ENCODE measurements around the gene NCSTN. TPM values are rescaled to one million over a fixed set of nuclear protein-coding genes. Genes with fewer than 3 reads are reported as not detected.

NCSTN gene
- total and polyA plus RNA-seq, 9 of the 15 experiments (the other 6 are each of a cell fraction or from before 2014, with no cell fraction given) = 21.3 to 91.1 (median 57.9) TPM

GRCh38 chr1:160400646-160401486 is 57.7 kb downstream of the NCSTN start:
- no peaks in the 10 kb centered on the region for H3K79me2 ChIP-seq (ENCODE audit: control insufficient read depth, insufficient read depth, low read length)
- in situ Hi-C loops (cut with MboI) = no loop called here
- ATAC-seq (peak; percentile 56), FAIRE-seq (no peak), DNase-seq (ENCODE audit: extremely low read depth in 1 of 4, low spot score in 3 of 4) (peak in 2 of 4 experiments; percentile 38 to 42)
- peak overlapping the region; percentile 59 for H3K4me3 ChIP-seq
- H3K4me2 ChIP-seq (ENCODE audit: insufficient read depth, low read length) = peak overlapping the region; percentile 52
- peaks cover 3 to 14% of the 10 kb centered on the region in 2 experiments; a peak in 3 of 5 replicates for H3K27me3 ChIP-seq (ENCODE audit: control insufficient read depth in 2 of 2, insufficient read depth in 2 of 2, low read length in 2 of 2)
- H2AFZ ChIP-seq (ENCODE audit: low read depth, low read length) = peak overlapping the region; percentile 72
- CTCF ChIA-PET (ENCODE audit: low intra/inter-chr PET ratio) = no interaction called here
- POLR2A ChIA-PET = interaction anchor here (1.0 kb wide), 1 partner anchor 84 kb away, joined by 3 read pairs; no protein-coding TSS in a partner anchor
- intact Hi-C loops (cut with micrococcal nuclease) = no loop called here
- no peaks in the 10 kb centered on the region for H3K9me1 ChIP-seq (ENCODE audit: control insufficient read depth, insufficient read depth, low read length)
- H3K9me3 ChIP-seq (replicated peaks; ENCODE audit: control insufficient read depth, insufficient read depth, low read depth, low read length) = no peaks in the 10 kb centered on the region
- 0 out of 2 replicates have a peak, but pooled peaks cover 4% of the 10 kb centered on the region for H4K20me1 ChIP-seq (replicated peaks; ENCODE audit: control insufficient read depth, insufficient read depth, low read length)
- peaks cover 16 to 31% of the 10 kb centered on the region in 2 experiments; a peak in 4 of 5 replicates for H3K4me1 ChIP-seq (replicated peaks in 1 of 2; ENCODE audit: control insufficient read depth in 2 of 2, insufficient read depth in 2 of 2, low read length in 2 of 2)
- H3K9ac ChIP-seq (ENCODE audit: insufficient read depth in 1 of 2, low read depth in 2 of 2, low read length in 2 of 2) = peak overlapping the region; percentile 29 to 89; a peak in 3 of 4 replicates
- 13% methylated on average over 40 of the region's 55 CpGs for WGBS (ENCODE audit: insufficient coverage, low coverage, missing lambda C conversion rate)
- no TSS peak for BruUV-seq (replicated peaks)
- H3K36me3 ChIP-seq (ENCODE audit: control insufficient read depth, insufficient read depth, low read length) = no peaks in the 10 kb centered on the region
- peak overlapping the region; percentile 58; the same call in 1 of the 3 replicates for H3K27ac ChIP-seq (ENCODE audit: extremely low read depth, low read depth, low read length)
- TF ChIP-seq KDM1A (IDR thresholded peaks at IDR 0.05) (peak in 1 of 2 experiments; percentile 35; a peak in 1 of 4 replicates), VEZF1 (CRISPR knock-in tag; IDR thresholded peaks at IDR 0.05) (peak; percentile 82), BRD4 (IDR thresholded peaks at IDR 0.05) (peak; percentile 54; the same call in 1 of the 2 replicates), NR2C2 (CRISPR knock-in tag; IDR thresholded peaks at IDR 0.05) (no peak), NR2C2 (tag; IDR thresholded peaks at IDR 0.05) (0 out of 2 replicates have a peak, but pooled peaks have one; percentile 12), ELK1 (CRISPR knock-in tag; IDR thresholded peaks at IDR 0.05) (no peak), THRAP3 (IDR thresholded peaks at IDR 0.05; ENCODE audit: borderline replicate concordance) (no peak), ZSCAN29 (IDR thresholded peaks at IDR 0.05) (no peak), RBBP5 (IDR thresholded peaks at IDR 0.05; ENCODE audit: borderline replicate concordance, insufficient read depth, low read length, poor library complexity, severe bottlenecking) (peak; percentile 15), ZBTB7A (IDR thresholded peaks at IDR 0.05; ENCODE audit: borderline replicate concordance, control insufficient read depth, low read depth, low read length) (peak; percentile 47; the same call in 1 of the 2 replicates), MAZ (CRISPR knock-in tag; conservative IDR thresholded peaks at IDR 0.05 in 1 of 2, IDR thresholded peaks at IDR 0.05 in 1 of 2) (peak; percentile 22 to 23; a peak in 1 of 4 replicates), XRCC5 (IDR thresholded peaks at IDR 0.05; ENCODE audit: low read depth, low read length) (no peak), FIP1L1 (IDR thresholded peaks at IDR 0.05; ENCODE audit: low read depth, low read length, poor library complexity, severe bottlenecking) (peak; percentile 9), TFAP4 (CRISPR knock-in tag; IDR thresholded peaks at IDR 0.05; ENCODE audit: borderline replicate concordance) (0 out of 2 replicates have a peak, but pooled peaks have one; percentile 12), GABPA (tag; conservative IDR thresholded peaks at IDR 0.05; ENCODE audit: low read depth) (peak; percentile 40; the same call in 1 of the 2 replicates)
